Central memory CD8-positive, alpha-beta T cell (primary cell): Measurements from ENCODE around the gene NOL6.

ENCODE experiments used
- ATAC-seq: fragments of 150-1000 bp; cut with Tn5 transposase; replicated peaks from 2 replicates; pipeline ENCODE4 v1.10.0; 2022; ENCODE audit warnings: mild to moderate bottlenecking, moderate FRiP score, moderate number of reproducible peaks; ENCODE audit not compliant: poor library complexity, severe bottlenecking; ENCODE audit errors: extremely low read depth
- DNase-seq, 2 donors: peaks; one replicate each; pipeline ENCODE4 v3.0.0; 2021; ENCODE audit warnings: low spot score in 2 of 2
- H3K27ac Mint-ChIP-seq: one replicate; pipeline ENCODE4 v1.8.0; 2022; ENCODE audit warnings: low read depth, mild to moderate bottlenecking, moderate library complexity, mixed read lengths
- H3K27me3 Mint-ChIP-seq: one replicate; pipeline ENCODE4 v1.8.0; 2022; ENCODE audit warnings: mixed read lengths
- H3K36me3 Mint-ChIP-seq: one replicate; pipeline ENCODE4 v1.8.0; 2022; ENCODE audit warnings: mild to moderate bottlenecking, moderate library complexity, mixed read lengths; ENCODE audit not compliant: insufficient read depth
- H3K4me1 Mint-ChIP-seq: one replicate; pipeline ENCODE4 v1.8.0; 2022; ENCODE audit warnings: mixed read lengths
- H3K4me3 Mint-ChIP-seq: one replicate; pipeline ENCODE4 v1.8.0; 2022; ENCODE audit warnings: mild to moderate bottlenecking, moderate library complexity, mixed read lengths
- H3K9me3 Mint-ChIP-seq: one replicate; pipeline ENCODE4 v1.8.0; 2022; ENCODE audit warnings: mixed read lengths

The NOL6 gene

GRCh38 chr9:33468797-33469621, 4.7 kb downstream of the NOL6 start:
- H3K4me3 Mint-ChIP-seq = peak overlapping the region; percentile 6
- H3K4me1 Mint-ChIP-seq = peaks cover 18% of the 10 kb centered on the region
- no peak for ATAC-seq
- no peaks in the 10 kb centered on the region for H3K27me3 Mint-ChIP-seq
- H3K36me3 Mint-ChIP-seq = peaks cover 51% of the 10 kb centered on the region
- DNase-seq = no peak
- no peaks in the 10 kb centered on the region for H3K9me3 Mint-ChIP-seq
- no peak overlapping the region for H3K27ac Mint-ChIP-seq

GRCh38 chr9:33468215-33468730, 5.5 kb downstream of the NOL6 start:
- Mint-ChIP-seq H3K27ac (no peak overlapping the region), H3K4me1 (peaks cover 12% of the 10 kb centered on the region), H3K36me3 (peaks cover 50% of the 10 kb centered on the region), H3K27me3 (no peaks in the 10 kb centered on the region), H3K9me3 (no peaks in the 10 kb centered on the region), H3K4me3 (no peak overlapping the region)
- ATAC-seq = no peak
- DNase-seq = no peak

GRCh38 chr9:33467526-33467925, 6.2 kb downstream of the NOL6 start:
- Mint-ChIP-seq H3K9me3 (no peaks in the 10 kb centered on the region), H3K36me3 (peaks cover 49% of the 10 kb centered on the region), H3K4me1 (peaks cover 12% of the 10 kb centered on the region), H3K4me3 (no peak overlapping the region), H3K27me3 (no peaks in the 10 kb centered on the region), H3K27ac (no peak overlapping the region)
- DNase-seq = no peak
- ATAC-seq = no peak

GRCh38 chr9:33466565-33467495, 6.9 kb downstream of the NOL6 start:
- peak; percentile 52 to 66 for DNase-seq
- Mint-ChIP-seq H3K4me1 (peaks cover 8% of the 10 kb centered on the region), H3K36me3 (peaks cover 45% of the 10 kb centered on the region), H3K9me3 (no peaks in the 10 kb centered on the region), H3K27ac (no peak overlapping the region), H3K4me3 (no peak overlapping the region), H3K27me3 (no peaks in the 10 kb centered on the region)
- ATAC-seq = peak; percentile 40

GRCh38 chr9:33465596-33466564, 7.8 kb downstream of the NOL6 start:
- DNase-seq (no peak), ATAC-seq (no peak)
- H3K27ac Mint-ChIP-seq = no peak overlapping the region
- H3K9me3 Mint-ChIP-seq = no peaks in the 10 kb centered on the region
- no peaks in the 10 kb centered on the region for H3K4me1 Mint-ChIP-seq
- no peaks in the 10 kb centered on the region for H3K27me3 Mint-ChIP-seq
- H3K4me3 Mint-ChIP-seq = no peak overlapping the region
- peaks cover 38% of the 10 kb centered on the region for H3K36me3 Mint-ChIP-seq

- DNase-seq (no peak), ATAC-seq (no peak)
- Mint-ChIP-seq H3K27me3 (no peaks in the 10 kb centered on the region), H3K4me3 (no peak overlapping the region), H3K4me1 (no peaks in the 10 kb centered on the region), H3K9me3 (no peaks in the 10 kb centered on the region), H3K27ac (no peak overlapping the region), H3K36me3 (peaks cover 35% of the 10 kb centered on the region)
Observed at GRCh38 chr9:33465096-33465495, 8.6 kb downstream of the NOL6 start.

- Mint-ChIP-seq H3K27ac (no peak overlapping the region), H3K9me3 (no peaks in the 10 kb centered on the region), H3K4me1 (peaks cover under 1% of the 10 kb centered on the region), H3K27me3 (no peaks in the 10 kb centered on the region), H3K36me3 (peaks cover 33% of the 10 kb centered on the region), H3K4me3 (no peak overlapping the region)
- ATAC-seq = no peak
- DNase-seq = no peak
Observed at GRCh38 chr9:33464045-33464636, 9.6 kb downstream of the NOL6 start.

- no peak overlapping the region for H3K27ac Mint-ChIP-seq
- H3K36me3 Mint-ChIP-seq = peaks cover 31% of the 10 kb centered on the region
- no peak for DNase-seq
- no peaks in the 10 kb centered on the region for H3K27me3 Mint-ChIP-seq
- no peak overlapping the region for H3K4me3 Mint-ChIP-seq
- H3K9me3 Mint-ChIP-seq = no peaks in the 10 kb centered on the region
- H3K4me1 Mint-ChIP-seq = peaks cover 11% of the 10 kb centered on the region
- no peak for ATAC-seq
Observed at GRCh38 chr9:33463151-33463550, 10.6 kb downstream of the NOL6 start.

GRCh38 chr9:33461492-33461891, 12.2 kb downstream of the NOL6 start:
- H3K9me3 Mint-ChIP-seq = no peaks in the 10 kb centered on the region
- H3K36me3 Mint-ChIP-seq = peaks cover 25% of the 10 kb centered on the region
- H3K27ac Mint-ChIP-seq = peak overlapping the region; percentile 16
- no peak for DNase-seq
- no peaks in the 10 kb centered on the region for H3K27me3 Mint-ChIP-seq
- no peak for ATAC-seq
- H3K4me1 Mint-ChIP-seq = peaks cover 18% of the 10 kb centered on the region
- H3K4me3 Mint-ChIP-seq = no peak overlapping the region

GRCh38 chr9:33460854-33461253, 12.9 kb downstream of the NOL6 start:
- H3K27me3 Mint-ChIP-seq = no peaks in the 10 kb centered on the region
- DNase-seq (no peak), ATAC-seq (no peak)
- H3K27ac Mint-ChIP-seq = peak overlapping the region; percentile 16
- no peaks in the 10 kb centered on the region for H3K9me3 Mint-ChIP-seq
- peaks cover 23% of the 10 kb centered on the region for H3K36me3 Mint-ChIP-seq
- no peak overlapping the region for H3K4me3 Mint-ChIP-seq
- H3K4me1 Mint-ChIP-seq = peaks cover 21% of the 10 kb centered on the region

- Mint-ChIP-seq H3K27me3 (no peaks in the 10 kb centered on the region), H3K36me3 (peaks cover 9% of the 10 kb centered on the region), H3K9me3 (no peaks in the 10 kb centered on the region), H3K4me1 (peaks cover 33% of the 10 kb centered on the region), H3K27ac (peak overlapping the region; percentile 88), H3K4me3 (no peak overlapping the region)
- DNase-seq = no peak
- no peak for ATAC-seq
Observed at GRCh38 chr9:33459115-33459514, 14.6 kb downstream of the NOL6 start.
